Neuronal stem cell (in vitro differentiated cells): ENCODE results near the gene IL32.
A peak's percentile ranks its signal among the peaks of the same experiment; 100 is the strongest.

Experiments
- DNase-seq: peaks from one replicate; pipeline ENCODE4 v3.0.0-alpha.2; 2013; ENCODE audit warnings: low spot score
- H2AFZ ChIP-seq: one replicate; pipeline ENCODE4 v1.6.1; 2013; ENCODE audit warnings: mild to moderate bottlenecking, low read length, inconsistent platforms
- H2AK5ac ChIP-seq: 2 replicates; pipeline ENCODE4 v1.6.1; 2013; ENCODE audit warnings: low read depth, mild to moderate bottlenecking, inconsistent platforms, low read length, moderate library complexity, mixed read lengths
- H2BK120ac ChIP-seq: 2 replicates; pipeline ENCODE4 v1.6.1; 2013; ENCODE audit warnings: low read depth, mild to moderate bottlenecking, inconsistent platforms, low read length, moderate library complexity, mixed read lengths
- H2BK12ac ChIP-seq: one replicate; pipeline ENCODE4 v1.6.1; 2013; ENCODE audit warnings: low read length, inconsistent platforms
- H2BK15ac ChIP-seq: 2 replicates; pipeline ENCODE4 v1.6.1; 2013; ENCODE audit warnings: mild to moderate bottlenecking, low read length, inconsistent platforms, mixed read lengths
- H2BK5ac ChIP-seq: one replicate; pipeline ENCODE4 v1.6.1; 2013; ENCODE audit warnings: inconsistent platforms, mild to moderate bottlenecking, low read length, moderate library complexity
- H3K14ac ChIP-seq: one replicate; pipeline ENCODE4 v1.6.1; 2013; ENCODE audit warnings: low read length, inconsistent platforms
- H3K18ac ChIP-seq: 2 replicates; pipeline ENCODE4 v1.6.1; 2013; ENCODE audit warnings: low read length, inconsistent platforms
- H3K23ac ChIP-seq: 2 replicates; pipeline ENCODE4 v1.6.1; 2013; ENCODE audit warnings: low read depth, mild to moderate bottlenecking, mixed read lengths, low read length, inconsistent platforms; ENCODE audit not compliant: poor library complexity
- H3K27ac ChIP-seq: replicated peaks from 3 replicates; pipeline ENCODE4 v1.5.1; 2013; ENCODE audit warnings: low read length, inconsistent platforms
- H3K27me3 ChIP-seq, 3 experiments: 2 replicates each; pipeline ENCODE4 v1.6.1; 2013; ENCODE audit warnings: low read length in 3 of 3, mild to moderate bottlenecking in 2 of 3, inconsistent platforms in 1 of 3, low read depth in 1 of 3, mixed read lengths in 1 of 3, moderate library complexity in 1 of 3; ENCODE audit not compliant: control insufficient read depth in 3 of 3, insufficient read depth in 3 of 3
- H3K36me3 ChIP-seq, 2 donors: replicated peaks in 1 of 2; 2 replicates each; pipeline ENCODE4 v1.6.1; 2013; ENCODE audit warnings: low read length in 2 of 2; ENCODE audit not compliant: control insufficient read depth in 2 of 2, insufficient read depth in 2 of 2
- H3K4ac ChIP-seq: 2 replicates; pipeline ENCODE4 v1.6.1; 2013; ENCODE audit warnings: inconsistent platforms, mild to moderate bottlenecking, low read length, moderate library complexity
- H3K4me1 ChIP-seq, 2 donors: 1 replicate in 1 of 2; 2 replicates in 1 of 2; pipeline ENCODE4 v1.6.1; 2013; ENCODE audit warnings: low read length in 2 of 2, low read depth in 1 of 2; ENCODE audit not compliant: control insufficient read depth in 2 of 2, insufficient read depth in 1 of 2
- H3K4me2 ChIP-seq: one replicate; pipeline ENCODE4 v1.6.1; 2013; ENCODE audit warnings: mild to moderate bottlenecking, low read length, inconsistent platforms; ENCODE audit not compliant: insufficient read depth, poor library complexity, severe bottlenecking
- H3K4me3 ChIP-seq, 2 donors: 2 replicates each; pipeline ENCODE4 v1.5.1; 2013; ENCODE audit warnings: low read length in 2 of 2, mild to moderate bottlenecking in 2 of 2, inconsistent platforms in 1 of 2, moderate library complexity in 1 of 2
- H3K79me1 ChIP-seq: one replicate; pipeline ENCODE4 v1.6.1; 2013; ENCODE audit warnings: low read depth, mild to moderate bottlenecking, inconsistent platforms, low read length, moderate library complexity
- H3K9ac ChIP-seq: one replicate; pipeline ENCODE4 v1.6.1; 2013; ENCODE audit warnings: mild to moderate bottlenecking, low read depth, low read length, inconsistent platforms; ENCODE audit not compliant: poor library complexity
- H3K9me3 ChIP-seq, 2 donors: replicated peaks in 1 of 2; 2 replicates each; pipeline versions ENCODE3 to v1.6.1; 2013; ENCODE audit warnings: low read length in 2 of 2, mild to moderate bottlenecking in 2 of 2, inconsistent platforms in 1 of 2, low read depth in 1 of 2, mixed read lengths in 1 of 2, moderate library complexity in 1 of 2; ENCODE audit not compliant: control insufficient read depth in 2 of 2, insufficient read depth in 1 of 2
- H4K8ac ChIP-seq: one replicate; pipeline ENCODE4 v1.6.1; 2013; ENCODE audit warnings: low read depth, mild to moderate bottlenecking, inconsistent platforms, low read length, moderate library complexity
- H4K91ac ChIP-seq: one replicate; pipeline ENCODE4 v1.6.1; 2013; ENCODE audit warnings: low read length, low read depth, mild to moderate bottlenecking, inconsistent platforms; ENCODE audit not compliant: poor library complexity
- WGBS, 2 donors: extraction: QIAGEN DNeasy Blood & Tissue Kit; methylation state at CpG; one replicate each; pipeline ENCODE4 v1.1.7; 2013; ENCODE audit warnings: missing lambda C conversion rate in 2 of 2, mixed read lengths in 1 of 2; ENCODE audit not compliant: insufficient read length in 2 of 2, insufficient replicate concordance in 1 of 2; ENCODE audit errors: extremely low coverage in 2 of 2; 5-methylcytosine and 5-hydroxymethylcytosine counted together

The IL32 gene

GRCh38 chr16:3089717-3090592 lies 24.5 kb downstream of the IL32 start:
- H3K4ac ChIP-seq: no peak overlapping the region
- H3K4me2 ChIP-seq: no peak overlapping the region
- H4K8ac ChIP-seq: no peak overlapping the region
- no peak overlapping the region for H3K18ac ChIP-seq
- no CpG with 5 or more reads among the region's 81 CpGs for WGBS, 2 donors
- no peak overlapping the region for H3K23ac ChIP-seq
- H3K4me3 ChIP-seq: no peak overlapping the region
- H2BK5ac ChIP-seq: no peak overlapping the region
- no peaks in the 10 kb centered on the region for H3K9me3 ChIP-seq
- H2BK15ac ChIP-seq: no peak overlapping the region
- peak overlapping the region; percentile 35 for H2AK5ac ChIP-seq
- H3K79me1 ChIP-seq: peaks cover 1% of the 10 kb centered on the region
- no peak overlapping the region for H2AFZ ChIP-seq
- H4K91ac ChIP-seq: no peak overlapping the region
- DNase-seq: no peak
- H2BK12ac ChIP-seq: peak overlapping the region; percentile 63
- no peak overlapping the region for H3K27ac ChIP-seq
- H3K27me3 ChIP-seq: peaks cover 0 to 8% (median 0%) of the 10 kb centered on the region in 3 experiments
- peaks cover 14 to 19% of the 10 kb centered on the region in 2 donors for H3K4me1 ChIP-seq
- peak overlapping the region; percentile 56 for H3K14ac ChIP-seq
- no peak overlapping the region for H3K9ac ChIP-seq
- H2BK120ac ChIP-seq: no peak overlapping the region
- no peaks in the 10 kb centered on the region for H3K36me3 ChIP-seq

GRCh38 chr16:3091551-3091950 lies 26.1 kb downstream of the IL32 start:
- H3K23ac ChIP-seq: no peak overlapping the region
- no peak overlapping the region for H2AFZ ChIP-seq
- H2BK5ac ChIP-seq: no peak overlapping the region
- DNase-seq: no peak
- no peak overlapping the region for H2BK12ac ChIP-seq
- no peak overlapping the region for H3K18ac ChIP-seq
- no peak overlapping the region for H3K9ac ChIP-seq
- no peak overlapping the region for H4K8ac ChIP-seq
- H3K79me1 ChIP-seq: no peaks in the 10 kb centered on the region
- no peaks in the 10 kb centered on the region for H3K36me3 ChIP-seq
- H3K4me2 ChIP-seq: no peak overlapping the region
- H3K27me3 ChIP-seq: peaks cover 0 to 5% (median 0%) of the 10 kb centered on the region in 3 experiments
- no peak overlapping the region for H3K27ac ChIP-seq
- H3K14ac ChIP-seq: no peak overlapping the region
- no CpG with 5 or more reads among the region's 8 CpGs for WGBS, 2 donors
- H2BK15ac ChIP-seq: no peak overlapping the region
- H3K4me1 ChIP-seq: peaks cover 14 to 17% of the 10 kb centered on the region in 2 donors
- no peak overlapping the region for H4K91ac ChIP-seq
- H3K4ac ChIP-seq: no peak overlapping the region
- no peak overlapping the region for H2AK5ac ChIP-seq
- no peak overlapping the region for H3K4me3 ChIP-seq
- H2BK120ac ChIP-seq: no peak overlapping the region
- no peaks in the 10 kb centered on the region for H3K9me3 ChIP-seq

GRCh38 chr16:3092501-3092941 lies 27.1 kb downstream of the IL32 start:
- Histone ChIP-seq H3K18ac (peak overlapping the region; percentile 65), H3K79me1 (no peaks in the 10 kb centered on the region), H3K36me3 (no peaks in the 10 kb centered on the region), H3K4me2 (no peak overlapping the region), H2AFZ (peak overlapping the region; percentile 58), H3K4me3 (no peak overlapping the region), H4K91ac (no peak overlapping the region), H3K14ac (no peak overlapping the region), H3K9me3 (no peaks in the 10 kb centered on the region), H2AK5ac (peak overlapping the region; percentile 82), H4K8ac (no peak overlapping the region), H3K27ac (no peak overlapping the region), H2BK120ac (no peak overlapping the region), H2BK12ac (no peak overlapping the region), H3K9ac (no peak overlapping the region), H3K23ac (peak overlapping the region; percentile 43), H2BK5ac (no peak overlapping the region), H2BK15ac (peak overlapping the region; percentile 67), H3K4ac (no peak overlapping the region), H3K4me1 (peaks cover 9 to 11% of the 10 kb centered on the region in 2 donors), H3K27me3 (peaks cover 0 to 5% (median 3%) of the 10 kb centered on the region in 3 experiments)
- no peak for DNase-seq
- WGBS, 2 donors: no CpG with 5 or more reads among the region's 20 CpGs

- H3K79me1 ChIP-seq: no peaks in the 10 kb centered on the region
- no peak overlapping the region for H3K18ac ChIP-seq
- H3K4me1 ChIP-seq: peaks cover 18 to 23% of the 10 kb centered on the region in 2 donors
- no peak overlapping the region for H2BK12ac ChIP-seq
- no CpG with 5 or more reads among the region's 22 CpGs for WGBS, 2 donors
- no peak overlapping the region for H3K27ac ChIP-seq
- H3K27me3 ChIP-seq: peaks cover 0 to 20% (median 7%) of the 10 kb centered on the region in 3 experiments
- H3K4me3 ChIP-seq: no peak overlapping the region
- H4K91ac ChIP-seq: no peak overlapping the region
- no peak overlapping the region for H3K23ac ChIP-seq
- H3K4me2 ChIP-seq: no peak overlapping the region
- DNase-seq: no peak
- H3K4ac ChIP-seq: no peak overlapping the region
- no peak overlapping the region for H2BK120ac ChIP-seq
- no peak overlapping the region for H2AK5ac ChIP-seq
- peaks cover 0 to 2% of the 10 kb centered on the region in 2 donors for H3K9me3 ChIP-seq
- H3K9ac ChIP-seq: no peak overlapping the region
- H2AFZ ChIP-seq: no peak overlapping the region
- H3K36me3 ChIP-seq: no peaks in the 10 kb centered on the region
- no peak overlapping the region for H4K8ac ChIP-seq
- H3K14ac ChIP-seq: no peak overlapping the region
- H2BK15ac ChIP-seq: no peak overlapping the region
- H2BK5ac ChIP-seq: no peak overlapping the region
Observed at GRCh38 chr16:3094289-3095027, 29.0 kb downstream of the IL32 start.
